HL-60 (cell line): ENCODE results near the gene GTF3C1.

ENCODE experiments used
- DNase-seq, 2 experiments: peaks; one replicate each; pipeline ENCODE4 v3.0.0-alpha.2; 2010 to 2020; ENCODE audit warnings: low read depth in 1 of 2, low spot score in 1 of 2
- H3K27ac ChIP-seq: fragments of 250-450 bp; sonication (Bioruptor Pico); replicated peaks from 2 replicates; pipeline ENCODE4 v1.5.1; 2020; ENCODE audit warnings: mild to moderate bottlenecking, moderate library complexity
- H3K27me3 ChIP-seq: fragments of 250-450 bp; sonication (Bioruptor Pico); 2 replicates; pipeline ENCODE4 v1.5.1; 2021; ENCODE audit warnings: mild to moderate bottlenecking, moderate library complexity; ENCODE audit not compliant: insufficient read depth, poor library complexity, severe bottlenecking
- H3K4me3 ChIP-seq: replicated peaks from 2 replicates; pipeline ENCODE4 v1.5.1; 2011; ENCODE audit warnings: mild to moderate bottlenecking, control low read depth, low read length; ENCODE audit not compliant: insufficient read depth
- GABPA ChIP-seq: IDR thresholded peaks from 2 replicates; pipeline ENCODE4 v1.6.1; 2012; ENCODE audit warnings: low read depth
- POLR2AphosphoS5 ChIP-seq: IDR thresholded peaks from 2 replicates; pipeline ENCODE4 v1.6.1; 2012; ENCODE audit warnings: low read depth
- SPI1 ChIP-seq: IDR thresholded peaks from 2 replicates; pipeline ENCODE4 v1.6.1; 2012; ENCODE audit warnings: low read depth, mild to moderate bottlenecking, borderline replicate concordance
- TF ChIP-seq, protein P1 (sequence below): IDR thresholded peaks from one replicate; pipeline ENCODE4 v1.5.1; 2011; ENCODE audit warnings: low read length, control low read depth, inconsistent platforms; ENCODE audit not compliant: insufficient read depth
- TF ChIP-seq, protein P2 (sequence below): IDR thresholded peaks from 2 replicates; pipeline ENCODE4 v1.6.1; 2012; ENCODE audit warnings: low read depth; ENCODE audit not compliant: insufficient replicate concordance

Gene GTF3C1

DNA sequence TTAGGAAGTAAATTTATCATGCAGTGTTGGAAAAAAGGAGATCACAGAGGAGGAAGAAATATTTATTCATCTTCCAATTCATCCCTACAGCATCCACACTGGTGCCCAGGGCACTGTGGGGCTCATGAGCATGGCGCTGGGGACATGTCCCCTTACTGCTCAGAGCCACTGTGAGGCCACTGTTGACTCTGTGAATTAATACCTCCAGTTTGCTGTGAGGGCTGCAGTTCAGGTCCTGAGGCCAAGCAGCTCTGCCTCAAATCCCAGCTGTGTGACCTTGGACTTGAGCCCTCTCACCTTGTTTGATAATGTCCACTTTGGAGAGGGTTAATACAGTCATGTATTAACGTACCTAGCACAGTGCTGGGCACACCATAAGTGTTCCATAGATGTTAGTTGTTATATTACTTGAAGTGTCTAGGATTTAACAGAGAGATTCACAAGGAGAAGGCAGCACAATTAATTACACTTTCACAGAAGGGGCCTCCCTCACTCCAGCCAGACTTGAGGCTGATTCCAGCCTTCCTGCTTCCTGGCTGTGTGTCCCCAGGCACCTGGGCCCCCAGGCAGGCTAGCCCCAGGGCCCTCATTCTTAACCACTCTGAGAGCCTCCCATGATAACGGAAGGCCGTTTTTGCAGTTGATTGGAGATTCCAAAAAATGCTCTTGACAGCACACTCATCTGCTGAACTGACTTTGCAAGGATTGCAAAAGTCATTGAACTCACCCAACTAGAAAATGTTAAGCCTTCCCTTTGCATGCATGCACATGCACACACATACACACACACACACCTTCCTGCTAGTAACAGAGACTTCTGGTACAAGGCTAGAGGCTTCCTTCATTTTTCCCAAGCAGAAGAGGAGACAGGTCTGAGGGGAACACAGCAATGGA, 29.6 kb upstream of the GTF3C1 start:
- DNase-seq = no peak
- H3K4me3 ChIP-seq = no peak overlapping the region
- TF ChIP-seq POLR2AphosphoS5 (no peak), GABPA (no peak), SPI1 (no peak)
- TF ChIP-seq, protein P1, sequence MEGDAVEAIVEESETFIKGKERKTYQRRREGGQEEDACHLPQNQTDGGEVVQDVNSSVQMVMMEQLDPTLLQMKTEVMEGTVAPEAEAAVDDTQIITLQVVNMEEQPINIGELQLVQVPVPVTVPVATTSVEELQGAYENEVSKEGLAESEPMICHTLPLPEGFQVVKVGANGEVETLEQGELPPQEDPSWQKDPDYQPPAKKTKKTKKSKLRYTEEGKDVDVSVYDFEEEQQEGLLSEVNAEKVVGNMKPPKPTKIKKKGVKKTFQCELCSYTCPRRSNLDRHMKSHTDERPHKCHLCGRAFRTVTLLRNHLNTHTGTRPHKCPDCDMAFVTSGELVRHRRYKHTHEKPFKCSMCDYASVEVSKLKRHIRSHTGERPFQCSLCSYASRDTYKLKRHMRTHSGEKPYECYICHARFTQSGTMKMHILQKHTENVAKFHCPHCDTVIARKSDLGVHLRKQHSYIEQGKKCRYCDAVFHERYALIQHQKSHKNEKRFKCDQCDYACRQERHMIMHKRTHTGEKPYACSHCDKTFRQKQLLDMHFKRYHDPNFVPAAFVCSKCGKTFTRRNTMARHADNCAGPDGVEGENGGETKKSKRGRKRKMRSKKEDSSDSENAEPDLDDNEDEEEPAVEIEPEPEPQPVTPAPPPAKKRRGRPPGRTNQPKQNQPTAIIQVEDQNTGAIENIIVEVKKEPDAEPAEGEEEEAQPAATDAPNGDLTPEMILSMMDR = no peak
- TF ChIP-seq, protein P2, sequence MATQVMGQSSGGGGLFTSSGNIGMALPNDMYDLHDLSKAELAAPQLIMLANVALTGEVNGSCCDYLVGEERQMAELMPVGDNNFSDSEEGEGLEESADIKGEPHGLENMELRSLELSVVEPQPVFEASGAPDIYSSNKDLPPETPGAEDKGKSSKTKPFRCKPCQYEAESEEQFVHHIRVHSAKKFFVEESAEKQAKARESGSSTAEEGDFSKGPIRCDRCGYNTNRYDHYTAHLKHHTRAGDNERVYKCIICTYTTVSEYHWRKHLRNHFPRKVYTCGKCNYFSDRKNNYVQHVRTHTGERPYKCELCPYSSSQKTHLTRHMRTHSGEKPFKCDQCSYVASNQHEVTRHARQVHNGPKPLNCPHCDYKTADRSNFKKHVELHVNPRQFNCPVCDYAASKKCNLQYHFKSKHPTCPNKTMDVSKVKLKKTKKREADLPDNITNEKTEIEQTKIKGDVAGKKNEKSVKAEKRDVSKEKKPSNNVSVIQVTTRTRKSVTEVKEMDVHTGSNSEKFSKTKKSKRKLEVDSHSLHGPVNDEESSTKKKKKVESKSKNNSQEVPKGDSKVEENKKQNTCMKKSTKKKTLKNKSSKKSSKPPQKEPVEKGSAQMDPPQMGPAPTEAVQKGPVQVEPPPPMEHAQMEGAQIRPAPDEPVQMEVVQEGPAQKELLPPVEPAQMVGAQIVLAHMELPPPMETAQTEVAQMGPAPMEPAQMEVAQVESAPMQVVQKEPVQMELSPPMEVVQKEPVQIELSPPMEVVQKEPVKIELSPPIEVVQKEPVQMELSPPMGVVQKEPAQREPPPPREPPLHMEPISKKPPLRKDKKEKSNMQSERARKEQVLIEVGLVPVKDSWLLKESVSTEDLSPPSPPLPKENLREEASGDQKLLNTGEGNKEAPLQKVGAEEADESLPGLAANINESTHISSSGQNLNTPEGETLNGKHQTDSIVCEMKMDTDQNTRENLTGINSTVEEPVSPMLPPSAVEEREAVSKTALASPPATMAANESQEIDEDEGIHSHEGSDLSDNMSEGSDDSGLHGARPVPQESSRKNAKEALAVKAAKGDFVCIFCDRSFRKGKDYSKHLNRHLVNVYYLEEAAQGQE = no peak
- H3K27ac ChIP-seq = no peak overlapping the region
- no peaks in the 10 kb centered on the region for H3K27me3 ChIP-seq

DNA sequence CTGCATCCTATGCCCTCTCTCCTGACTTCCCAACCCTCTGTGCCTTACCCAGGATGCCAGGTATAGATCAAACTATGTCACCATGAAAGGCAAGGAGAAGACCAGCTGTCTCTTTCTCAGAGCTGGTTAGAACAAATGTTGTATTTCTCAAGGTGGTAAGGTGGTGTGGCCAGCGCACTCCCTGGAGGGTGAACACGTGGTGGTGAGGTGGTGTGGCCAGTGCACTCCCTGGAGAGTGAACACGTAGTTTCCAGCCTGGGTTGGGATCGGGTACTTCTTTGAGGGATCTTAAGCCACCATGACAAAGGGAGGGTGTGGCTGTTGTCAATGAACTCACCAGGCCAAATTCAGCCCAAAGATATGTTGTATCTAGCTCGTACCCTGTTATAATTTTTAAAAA, 27.0 kb upstream of the GTF3C1 start:
- no peak for TF ChIP-seq SPI1
- TF ChIP-seq, protein P2 = no peak
- TF ChIP-seq, protein P1 = no peak
- TF ChIP-seq GABPA = no peak
- TF ChIP-seq POLR2AphosphoS5 = no peak
- Histone ChIP-seq H3K4me3 (no peak overlapping the region), H3K27ac (no peak overlapping the region), H3K27me3 (no peaks in the 10 kb centered on the region)
- no peak for DNase-seq

DNA sequence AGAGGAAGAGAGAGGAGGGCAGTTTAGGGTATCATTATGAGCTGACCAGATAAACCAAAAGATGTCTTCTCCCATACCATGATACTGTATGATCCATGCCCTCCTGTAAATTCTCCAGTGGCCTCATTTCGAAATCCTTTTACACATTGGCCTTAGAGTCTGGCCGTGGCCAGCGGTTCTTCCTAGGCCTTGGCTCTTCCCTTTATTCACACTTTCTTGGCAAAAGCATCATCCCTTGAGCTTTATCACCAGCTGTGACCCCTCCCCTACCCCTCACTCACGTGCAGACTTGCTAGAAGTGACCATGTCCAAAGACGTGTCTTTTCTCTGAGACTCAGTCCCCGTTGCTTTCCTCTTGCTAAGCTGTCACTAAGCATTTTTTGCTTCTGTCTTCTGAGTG, 23.0 kb upstream of the GTF3C1 start:
- no peak for DNase-seq
- H3K27ac ChIP-seq = no peak overlapping the region
- TF ChIP-seq SPI1 (no peak), GABPA (no peak), POLR2AphosphoS5 (no peak)
- TF ChIP-seq, protein P2 = no peak
- TF ChIP-seq, protein P1 = no peak
- no peak overlapping the region for H3K4me3 ChIP-seq
- H3K27me3 ChIP-seq = no peaks in the 10 kb centered on the region
